Measurements from ENCODE around the gene PSMC3IP. TPM values are rescaled to one million over a fixed set of nuclear protein-coding genes. Genes with fewer than 3 reads are reported as not detected.
A peak's percentile ranks its signal among the peaks of the same experiment; 100 is the strongest.

Gene PSMC3IP
- total and polyA plus RNA-seq, 2 experiments from 2014 or later: 18.5 to 29.5 TPM

GRCh38 chr17:42555122-42555622, 22.4 kb downstream of the PSMC3IP start:
- H3K4me3 ChIP-seq: peak overlapping the region; percentile 93
- H3K36me3 Mint-ChIP-seq (ENCODE audit: low read depth): no peaks in the 10 kb centered on the region; the same call in 2 of the 3 replicates
- H3K4me3 Mint-ChIP-seq: peak overlapping the region; percentile 87
- no peak overlapping the region for H3K27ac Mint-ChIP-seq
- no peak for ATAC-seq
- H3F3A ChIP-seq (replicated peaks; ENCODE audit: low read depth): no peaks in the 10 kb centered on the region; the same call in none of the 2 replicates
- peak overlapping the region; percentile 95 for H2AFZ ChIP-seq
- no peak for DNase-seq (ENCODE audit: low spot score)
- H3K9me2 ChIP-seq (ENCODE audit: insufficient read depth): no peaks in the 10 kb centered on the region
- no peaks in the 10 kb centered on the region for H3K27me3 ChIP-seq (ENCODE audit: insufficient read depth)
- H3K4me1 ChIP-seq (ENCODE audit: insufficient read depth): peaks cover 8% of the 10 kb centered on the region; the same call in 1 of the 2 replicates
- H3K4me2 ChIP-seq: peak overlapping the region; percentile 92
- no peak overlapping the region for H3K27ac ChIP-seq (ENCODE audit: low read depth)
- H3K36me3 ChIP-seq (ENCODE audit: insufficient read depth): no peaks in the 10 kb centered on the region
- H3K4me1 Mint-ChIP-seq: peaks cover 16% of the 10 kb centered on the region
- peaks cover 21% of the 10 kb centered on the region for H3K27me3 Mint-ChIP-seq (ENCODE audit: insufficient read depth, low read depth, poor library complexity)
- H3K79me2 ChIP-seq (replicated peaks; ENCODE audit: insufficient read depth): no peaks in the 10 kb centered on the region
- no peaks in the 10 kb centered on the region for H4K20me1 ChIP-seq (replicated peaks; ENCODE audit: insufficient read depth)
- no peaks in the 10 kb centered on the region for H3K9me3 Mint-ChIP-seq
- TF ChIP-seq EZH2 (IDR thresholded peaks at IDR 0.05; ENCODE audit: low read depth, unreplicated experiment) (no peak), POLR2AphosphoS5 (IDR thresholded peaks at IDR 0.05; ENCODE audit: low read depth) (no peak), ZNF331 (CRISPR knock-in tag; IDR thresholded peaks at IDR 0.05; ENCODE audit: low read depth) (no peak), EZH2phosphoT487 (IDR thresholded peaks at IDR 0.05; ENCODE audit: unreplicated experiment) (no peak), ZNF462 (CRISPR knock-in tag; IDR thresholded peaks at IDR 0.05) (no peak), REST (IDR thresholded peaks at IDR 0.05; ENCODE audit: unreplicated experiment) (no peak), ETS1 (IDR thresholded peaks at IDR 0.05) (no peak), JUNB (IDR thresholded peaks at IDR 0.05; ENCODE audit: unreplicated experiment) (no peak), ZNF114 (CRISPR knock-in tag; IDR thresholded peaks at IDR 0.05) (no peak), NANOG (IDR thresholded peaks at IDR 0.05; ENCODE audit: borderline replicate concordance) (no peak), CREB1 (CRISPR knock-in tag; IDR thresholded peaks at IDR 0.05; ENCODE audit: low read depth) (no peak), CTCF (conservative IDR thresholded peaks at IDR 0.05; ENCODE audit: low read depth in 2 of 2) (no peak), STAT1 (IDR thresholded peaks at IDR 0.05; ENCODE audit: unreplicated experiment) (no peak)
